Measurements from ENCODE around the gene UQCC2.

UQCC2 gene

DNA sequence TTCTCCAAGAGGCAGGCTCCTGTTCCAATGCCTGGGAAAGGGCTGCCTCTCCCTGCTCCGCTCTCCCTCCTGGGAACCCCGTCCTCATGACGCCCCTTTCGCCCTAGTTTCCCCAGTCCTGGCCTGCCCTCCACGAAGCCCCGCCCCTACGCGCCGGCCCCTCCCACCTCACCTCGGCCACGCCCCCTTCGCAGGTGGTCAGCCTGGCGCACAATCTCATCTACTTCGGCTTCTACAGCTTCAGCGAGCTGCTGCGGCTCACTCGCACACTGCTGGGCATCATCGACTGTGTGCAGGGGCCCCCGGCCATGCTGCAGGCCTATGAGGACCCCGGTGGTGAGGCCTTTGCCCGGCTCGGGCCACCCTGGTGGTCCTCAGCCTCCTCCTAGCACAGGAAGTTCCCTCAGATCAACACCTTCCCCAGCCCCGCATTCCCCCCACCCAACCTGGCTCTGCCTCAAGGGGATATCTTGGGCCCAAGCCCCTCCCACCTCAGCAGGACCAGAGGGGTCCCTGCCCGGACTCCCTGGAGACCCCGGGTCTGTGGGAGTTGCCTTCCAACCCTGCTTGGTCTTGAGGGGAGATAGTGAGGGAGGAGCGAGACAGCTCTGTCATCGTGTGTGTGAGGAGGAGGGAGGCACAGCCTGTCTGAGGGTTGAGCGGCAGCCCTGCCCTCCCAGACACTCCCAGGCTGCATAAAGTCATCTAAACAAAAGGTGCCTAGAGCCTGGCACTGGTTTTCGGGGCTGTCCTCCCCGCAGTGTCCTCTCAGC is 40.3 kb downstream of the UQCC2 start:
- DNase-seq: peak; percentile 33

GRCh38 chr6:33670086-33670660 is 41.3 kb downstream of the UQCC2 start:
- no peak for DNase-seq

DNA sequence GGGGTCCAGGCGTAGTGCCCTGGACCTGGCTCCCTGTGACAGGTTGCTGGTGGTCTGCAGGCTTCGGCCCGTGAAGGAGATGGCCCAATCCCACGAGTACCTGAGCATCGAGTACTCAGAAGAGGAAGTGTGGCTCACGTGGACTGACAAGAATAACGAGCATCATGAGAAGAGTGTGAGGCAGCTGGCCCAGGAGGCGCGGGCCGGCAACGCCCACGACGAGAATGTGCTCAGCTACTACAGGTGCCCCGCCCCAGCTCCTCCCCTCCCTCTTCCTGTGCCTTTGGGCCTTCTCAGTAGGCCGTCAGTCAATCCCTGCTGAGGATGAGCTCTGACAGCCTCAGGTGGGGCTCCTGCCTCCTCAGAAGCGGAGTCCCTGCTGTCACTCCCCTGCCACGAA is 42.6 kb downstream of the UQCC2 start:
- DNase-seq: peak; percentile 90

GRCh38 chr6:33668328-33668727 is 43.2 kb downstream of the UQCC2 start:
- DNase-seq: no peak

GRCh38 chr6:33667776-33668175 is 43.7 kb downstream of the UQCC2 start:
- DNase-seq: no peak

- DNase-seq: no peak
Measured at GRCh38 chr6:33667072-33667471, 44.4 kb downstream of the UQCC2 start.

- no peak for DNase-seq
Measured at GRCh38 chr6:33665957-33666356, 45.5 kb downstream of the UQCC2 start.

GRCh38 chr6:33664506-33665057 is 46.9 kb downstream of the UQCC2 start:
- no peak for DNase-seq

DNA sequence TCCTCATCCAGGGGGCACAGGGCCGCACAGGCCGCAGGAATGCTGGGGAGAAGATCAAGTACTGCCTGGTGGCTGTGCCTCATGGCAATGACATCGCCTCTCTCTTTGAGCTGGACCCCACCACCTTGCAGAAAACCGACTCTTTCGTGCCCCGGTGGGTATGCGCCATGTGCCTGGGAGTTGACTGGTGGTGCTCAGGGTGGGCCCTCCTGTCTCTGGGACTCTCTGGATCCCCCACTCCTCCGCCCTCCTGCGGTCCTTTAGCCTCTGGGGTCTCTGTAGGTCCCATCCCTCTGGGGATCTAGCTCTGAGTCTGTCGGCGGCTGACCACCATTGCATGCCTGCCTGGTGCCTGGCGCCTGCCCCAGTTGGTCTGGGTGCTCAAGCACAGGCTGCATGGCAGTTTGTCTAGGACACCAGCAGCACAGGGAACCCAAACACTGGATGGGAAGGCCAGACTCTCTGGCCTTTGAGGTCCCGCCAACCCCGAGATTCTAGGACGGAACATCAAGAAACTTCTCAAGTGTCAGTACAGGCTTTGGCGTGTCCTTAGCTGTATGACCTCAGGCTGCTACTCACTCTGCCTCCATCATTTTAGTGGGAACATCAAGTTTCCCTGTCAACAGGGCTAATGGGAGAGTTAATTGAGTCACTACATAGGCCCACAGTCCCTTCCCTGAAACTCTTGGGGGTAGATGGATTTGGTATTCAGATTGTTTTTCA is 47.6 kb downstream of the UQCC2 start:
- no peak for DNase-seq

- no peak for DNase-seq
Measured at GRCh38 chr6:33663028-33663427, 48.5 kb downstream of the UQCC2 start.

GRCh38 chr6:33662318-33662717 is 49.2 kb downstream of the UQCC2 start:
- DNase-seq: no peak

DNA sequence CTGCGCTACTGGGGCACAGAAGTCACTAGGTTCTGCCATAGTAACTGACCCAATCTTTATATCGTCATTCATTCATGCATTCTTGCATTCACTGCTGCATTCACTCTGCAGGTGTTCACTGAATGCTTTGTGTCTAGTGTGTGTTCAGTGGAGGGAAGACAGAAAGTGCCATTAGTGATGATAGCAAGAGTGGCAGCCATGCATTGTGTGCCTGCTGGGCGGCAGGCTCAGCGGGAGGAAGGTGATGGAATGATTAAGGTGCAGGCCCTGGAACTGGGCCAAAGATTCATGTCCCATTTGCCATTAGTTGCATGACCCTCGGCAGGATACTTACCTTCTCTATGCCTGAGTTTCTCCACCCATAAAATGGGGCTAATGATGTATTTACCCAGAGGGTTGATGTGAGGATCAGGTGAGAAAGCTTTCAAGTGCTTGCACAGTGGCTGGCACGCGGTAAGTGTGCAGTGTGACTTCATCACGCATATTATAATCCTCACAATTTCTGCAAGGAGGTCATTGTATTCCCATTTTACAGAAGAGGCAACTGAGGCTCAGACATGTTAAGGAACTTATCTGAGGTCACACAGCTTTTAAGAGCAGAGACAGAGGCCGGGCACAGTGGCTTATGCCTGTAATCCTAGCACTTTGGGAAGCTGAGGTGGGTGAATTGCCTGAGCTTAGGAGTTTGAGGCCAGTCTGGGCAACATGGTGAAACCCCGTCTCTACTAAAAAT is 50.2 kb downstream of the UQCC2 start:
- no peak for DNase-seq

DNA sequence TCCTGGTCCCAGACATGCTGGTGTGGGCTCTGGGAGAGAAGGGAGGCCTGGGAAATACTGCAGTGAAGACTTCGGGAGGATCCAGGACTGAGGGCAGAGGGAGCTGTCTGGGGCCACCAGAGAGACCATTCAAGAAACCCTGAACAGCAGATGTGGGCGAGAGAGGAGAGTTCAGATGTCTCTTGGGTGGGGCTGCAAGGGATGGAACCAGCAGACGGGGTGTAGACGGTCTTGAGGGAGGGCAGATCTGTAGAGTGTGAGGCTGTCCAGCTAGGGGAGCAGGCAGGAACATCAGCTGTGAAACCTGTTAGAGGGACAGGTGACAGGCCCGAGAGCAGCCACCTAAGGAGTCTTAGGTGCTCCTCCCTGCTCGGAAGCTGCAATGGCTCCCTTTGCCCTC is 51.5 kb downstream of the UQCC2 start:
- no peak for DNase-seq

- no peak for DNase-seq
Measured at GRCh38 chr6:33658982-33659689, 52.4 kb downstream of the UQCC2 start.

DNA sequence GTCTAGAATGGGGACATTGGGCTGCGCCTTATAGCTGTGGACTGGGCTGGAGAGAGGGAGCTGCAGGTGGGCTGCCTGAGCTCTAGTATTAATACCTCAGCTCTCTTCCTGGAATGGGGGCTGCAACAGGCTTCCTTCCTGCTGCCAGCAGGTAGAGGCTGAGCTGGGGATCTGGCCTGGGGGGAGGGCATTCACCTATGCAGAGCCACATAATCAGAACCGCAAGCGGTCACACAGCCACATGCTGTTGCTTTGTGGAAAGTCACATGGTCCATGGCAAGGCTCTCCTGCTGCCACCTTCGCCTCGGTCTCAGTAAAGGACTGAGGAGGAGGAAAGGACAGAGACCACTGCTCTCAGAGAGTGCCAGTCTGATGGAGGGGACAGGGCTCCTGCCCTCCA is 54.7 kb downstream of the UQCC2 start:
- DNase-seq: no peak

GRCh38 chr6:33654831-33655554 is 56.5 kb downstream of the UQCC2 start:
- no peak for DNase-seq

- DNase-seq: no peak
Measured at GRCh38 chr6:33652002-33652401, 59.5 kb downstream of the UQCC2 start.

GRCh38 chr6:33651403-33651802 is 60.1 kb downstream of the UQCC2 start:
- DNase-seq: no peak
